Activated naive CD8-positive, alpha-beta T cell treated with anti-CD3 and anti-CD28 coated beads, Interleukin-2, amount 10 ng/mL, durations not matched to agents 7 days and 5 days (primary cell): ENCODE measurements around the gene C12orf57. TPM values are rescaled to one million over a fixed set of nuclear protein-coding genes. Genes with fewer than 3 reads are reported as not detected.

Source experiments
- ATAC-seq: fragments of 150-1000 bp; cut with Tn5 transposase; one replicate; pipeline ENCODE4 v1.10.0; 2021; ENCODE audit warnings: low read depth, moderate library complexity
- POLR2A ChIA-PET: fragments of 350-600 bp; sonication (Branson Sonifier 250); formaldehyde crosslinking; loops from one replicate; lab custom pipeline; 2021; ENCODE audit warnings: antibody characterized with exemption; lab: Charles Lee
- DNase-seq: peaks from one replicate; pipeline ENCODE4 v3.0.0; 2021
- H3K27ac Mint-ChIP-seq: one replicate; pipeline ENCODE4 v1.8.0; 2022; ENCODE audit warnings: mild to moderate bottlenecking, mixed read lengths
- H3K27me3 Mint-ChIP-seq: one replicate; pipeline ENCODE4 v1.8.0; 2022; ENCODE audit warnings: mild to moderate bottlenecking, moderate library complexity, mixed read lengths
- H3K36me3 Mint-ChIP-seq: one replicate; pipeline ENCODE4 v1.8.0; 2021; ENCODE audit warnings: mild to moderate bottlenecking, mixed read lengths
- H3K4me1 Mint-ChIP-seq: one replicate; pipeline ENCODE4 v1.8.0; 2021; ENCODE audit warnings: mixed read lengths
- H3K4me3 Mint-ChIP-seq: one replicate; pipeline ENCODE4 v1.8.0; 2022; ENCODE audit warnings: mild to moderate bottlenecking, moderate library complexity, mixed read lengths
- H3K9me3 Mint-ChIP-seq: one replicate; pipeline ENCODE4 v1.8.0; 2021; ENCODE audit warnings: mixed read lengths
- total RNA-seq, 2 experiments: library from RNA; stranded (reverse); gene quantifications; one replicate each; pipeline ENCODE4 v1.2.3, GENCODE V29; 2021

The C12orf57 gene
- total RNA-seq, 2 experiments from 2014 or later = 210 to 217 TPM

- H3K4me3 Mint-ChIP-seq = peak overlapping the region; percentile 97
- peaks cover 62% of the 10 kb centered on the region for H3K4me1 Mint-ChIP-seq
- H3K36me3 Mint-ChIP-seq = no peaks in the 10 kb centered on the region
- DNase-seq (peak; percentile 79), ATAC-seq (peak; percentile 20)
- peak overlapping the region; percentile 94 for H3K27ac Mint-ChIP-seq
- POLR2A ChIA-PET = interaction anchor here (0.6 to 21.6 kb wide), 14 partner anchors 9 to 990 kb away, joined by 3 to 1055 read pairs (median 7); partner anchors contain the start of genes C1RL, COPS7A, EMG1 and LPCAT3
- H3K9me3 Mint-ChIP-seq = no peaks in the 10 kb centered on the region
- no peaks in the 10 kb centered on the region for H3K27me3 Mint-ChIP-seq
These were observed 2.5 kb downstream of the C12orf57 start for GRCh38 chr12:6946033-6946919.

- H3K4me1 Mint-ChIP-seq = peaks cover 62% of the 10 kb centered on the region
These were observed 3.1 kb downstream of the C12orf57 start for GRCh38 chr12:6946920-6947374.

GRCh38 chr12:6947615-6948014 is 3.8 kb downstream of the C12orf57 start:
- peak overlapping the region; percentile 27 for H3K4me3 Mint-ChIP-seq
- H3K9me3 Mint-ChIP-seq = no peaks in the 10 kb centered on the region
- peaks cover 56% of the 10 kb centered on the region for H3K4me1 Mint-ChIP-seq
- POLR2A ChIA-PET = interaction anchor here (0.7 to 21.6 kb wide), 6 partner anchors 13 to 78 kb away, joined by 3 to 1055 read pairs (median 3); partner anchors contain the start of genes EMG1 and PHB2
- DNase-seq (no peak), ATAC-seq (no peak)
- peak overlapping the region; percentile 94 for H3K27ac Mint-ChIP-seq
- H3K36me3 Mint-ChIP-seq = peaks cover 11% of the 10 kb centered on the region
- H3K27me3 Mint-ChIP-seq = no peaks in the 10 kb centered on the region

More at GRCh38 chr12:6946920-6947374, 3.1 kb downstream of the C12orf57 start:
- Mint-ChIP-seq H3K4me3 (peak overlapping the region; percentile 97), H3K36me3 (peaks cover 4% of the 10 kb centered on the region), H3K27ac (peak overlapping the region; percentile 94), H3K27me3 (no peaks in the 10 kb centered on the region), H3K9me3 (no peaks in the 10 kb centered on the region)
- ATAC-seq (no peak), DNase-seq (no peak)
- POLR2A ChIA-PET = interaction anchor here (0.6 to 21.6 kb wide), 10 partner anchors 9 to 454 kb away, joined by 3 to 1055 read pairs (median 4); partner anchors contain the start of genes C1RL, EMG1, LPCAT3 and MRPL51

- H3K27ac Mint-ChIP-seq = peak overlapping the region; percentile 97
- H3K4me1 Mint-ChIP-seq = peaks cover 60% of the 10 kb centered on the region
- H3K4me3 Mint-ChIP-seq = peak overlapping the region; percentile 79
- ATAC-seq (no peak), DNase-seq (no peak)
- no peaks in the 10 kb centered on the region for H3K27me3 Mint-ChIP-seq
- H3K36me3 Mint-ChIP-seq = peaks cover 19% of the 10 kb centered on the region
- no peaks in the 10 kb centered on the region for H3K9me3 Mint-ChIP-seq
- POLR2A ChIA-PET = interaction anchor here (1.2 to 21.6 kb wide), 3 partner anchors 11 to 58 kb away, joined by 3 to 1055 read pairs (median 15); no protein-coding TSS in a partner anchor
These were observed 5.2 kb downstream of the C12orf57 start for GRCh38 chr12:6948873-6949594.

GRCh38 chr12:6950401-6950801 is 6.6 kb downstream of the C12orf57 start:
- Mint-ChIP-seq H3K36me3 (peaks cover 22% of the 10 kb centered on the region), H3K9me3 (no peaks in the 10 kb centered on the region), H3K4me3 (peak overlapping the region; percentile 100), H3K27ac (peak overlapping the region; percentile 100), H3K4me1 (peaks cover 67% of the 10 kb centered on the region), H3K27me3 (no peaks in the 10 kb centered on the region)
- peak; percentile 56 for DNase-seq
- POLR2A ChIA-PET = interaction anchor here (1.2 to 21.6 kb wide), 9 partner anchors 10 to 158 kb away, joined by 4 to 1055 read pairs (median 12); partner anchors contain the start of genes CDCA3, EMG1, LPCAT3 and PHB2
- ATAC-seq = no peak

GRCh38 chr12:6950811-6951540 is 7.2 kb downstream of the C12orf57 start, which contains the start of gene PTPN6:
PTPN6 (plus strand) TSS chr12:6951356; CDS start chr12:6951513, 157 bp downstream.
- POLR2A ChIA-PET = interaction anchor here (1.2 to 21.6 kb wide), 9 partner anchors 9 to 157 kb away, joined by 4 to 1055 read pairs (median 12); partner anchors contain the start of genes CDCA3, EMG1, LPCAT3 and PHB2
- Mint-ChIP-seq H3K9me3 (no peaks in the 10 kb centered on the region), H3K36me3 (peaks cover 27% of the 10 kb centered on the region), H3K4me1 (peaks cover 67% of the 10 kb centered on the region), H3K27me3 (no peaks in the 10 kb centered on the region), H3K27ac (peak within 1 kb of the TSS; percentile 100), H3K4me3 (peak within 1 kb of the TSS; percentile 100)
- ATAC-seq (peak; percentile 40), DNase-seq (peak; percentile 77)

- ATAC-seq = no peak
These were observed 7.8 kb downstream of the C12orf57 start for GRCh38 chr12:6951551-6952120.

GRCh38 chr12:6952121-6952862 is 8.5 kb downstream of the C12orf57 start:
- H3K36me3 Mint-ChIP-seq = peaks cover 40% of the 10 kb centered on the region
- H3K9me3 Mint-ChIP-seq = no peaks in the 10 kb centered on the region
- DNase-seq = peak; percentile 60
- H3K4me1 Mint-ChIP-seq = peaks cover 71% of the 10 kb centered on the region
- peak overlapping the region; percentile 100 for H3K27ac Mint-ChIP-seq
- ATAC-seq = no peak
- no peaks in the 10 kb centered on the region for H3K27me3 Mint-ChIP-seq
- POLR2A ChIA-PET = interaction anchor here (1.1 to 21.6 kb wide), 11 partner anchors 8 to 228 kb away, joined by 3 to 1055 read pairs (median 11); partner anchors contain the start of genes C12orf57, CDCA3, EMG1 and LPCAT3
- peak overlapping the region; percentile 100 for H3K4me3 Mint-ChIP-seq

More at GRCh38 chr12:6951551-6952120, 7.8 kb downstream of the C12orf57 start:
- peak overlapping the region; percentile 100 for H3K27ac Mint-ChIP-seq
- peak overlapping the region; percentile 100 for H3K4me3 Mint-ChIP-seq
- peaks cover 70% of the 10 kb centered on the region for H3K4me1 Mint-ChIP-seq
- no peaks in the 10 kb centered on the region for H3K9me3 Mint-ChIP-seq
- peaks cover 34% of the 10 kb centered on the region for H3K36me3 Mint-ChIP-seq
- H3K27me3 Mint-ChIP-seq = no peaks in the 10 kb centered on the region
- DNase-seq = peak; percentile 52
- POLR2A ChIA-PET = interaction anchor here (1.2 to 21.6 kb wide), 11 partner anchors 8 to 157 kb away, joined by 4 to 1055 read pairs (median 12); partner anchors contain the start of genes C12orf57, CDCA3, EMG1 and LPCAT3

- Mint-ChIP-seq H3K4me3 (peak overlapping the region; percentile 100), H3K27ac (peak overlapping the region; percentile 100), H3K27me3 (no peaks in the 10 kb centered on the region), H3K4me1 (peaks cover 71% of the 10 kb centered on the region), H3K9me3 (no peaks in the 10 kb centered on the region), H3K36me3 (peaks cover 44% of the 10 kb centered on the region)
- DNase-seq = no peak
- POLR2A ChIA-PET = interaction anchor here (1.1 to 21.6 kb wide), 9 partner anchors 7 to 229 kb away, joined by 3 to 1055 read pairs (median 11); partner anchors contain the start of genes C12orf57, CDCA3, EMG1 and PHB2
- no peak for ATAC-seq
These were observed 9.1 kb downstream of the C12orf57 start for GRCh38 chr12:6952863-6953441.

- H3K27me3 Mint-ChIP-seq = no peaks in the 10 kb centered on the region
- ATAC-seq = peak; percentile 23
- POLR2A ChIA-PET = interaction anchor here (1.3 to 21.6 kb wide), 7 partner anchors 7 to 80 kb away, joined by 4 to 1055 read pairs (median 19); partner anchors contain the start of genes C12orf57, PTPN6, RNU7-1 and SPSB2
- peaks cover 72% of the 10 kb centered on the region for H3K4me1 Mint-ChIP-seq
- peak; percentile 78 for DNase-seq
- peaks cover 51% of the 10 kb centered on the region for H3K36me3 Mint-ChIP-seq
- H3K9me3 Mint-ChIP-seq = no peaks in the 10 kb centered on the region
- peak overlapping the region; percentile 100 for H3K27ac Mint-ChIP-seq
- peak overlapping the region; percentile 100 for H3K4me3 Mint-ChIP-seq
These were observed 9.9 kb downstream of the C12orf57 start for GRCh38 chr12:6953442-6954315.
